HCT116 (cell line): Measurements from ENCODE around the gene ANKRD13D. TPM values are rescaled to one million over a fixed set of nuclear protein-coding genes. Genes with fewer than 3 reads are reported as not detected.

Experiments
- ATAC-seq: fragments of 200-7000 bp; cut with Tn5 transposase; 2 replicates; pipeline ENCODE4 v1.9.1; 2020; ENCODE audit warnings: mild to moderate bottlenecking, moderate library complexity
- BruUV-seq: library from RNA; stranded (reverse); fragments of 400-500 nt; replicated peaks from 2 replicates; lab custom pipeline; 2021; lab: Mats Ljungman, UMichigan
- CTCF ChIA-PET: fragments of 300-600 bp; sonication (Branson Sonifier 250); formaldehyde crosslinking; loops from one replicate; lab custom pipeline; 2021; ENCODE audit warnings: antibody characterized with exemption; lab: Charles Lee
- POLR2A ChIA-PET: fragments of 300-600, 350-600 bp; sonication (Branson Sonifier 250); formaldehyde crosslinking; loops from one replicate; lab custom pipeline; 2021; ENCODE audit warnings: antibody characterized with exemption; lab: Charles Lee
- RAD21 ChIA-PET, 2 experiments: fragments of 300-600 bp; sonication (Branson Sonifier 250); formaldehyde crosslinking; loops; one replicate each; lab custom pipeline; 2023; ENCODE audit warnings: low total read pairs in 2 of 2; ENCODE audit not compliant: uncharacterized antibody in 2 of 2, unreplicated experiment in 2 of 2, low non-redundant PET in 1 of 2; lab: Charles Lee
- DNase-seq: peaks from one replicate; pipeline ENCODE4 v3.0.0-alpha.2; 2010; ENCODE audit warnings: low read depth, low spot score
- H2AFZ ChIP-seq: fragments of 200-600 bp; shearing (Covaris generic), sonication (generic); 2 replicates; pipeline ENCODE4 v1.6.1; 2017; ENCODE audit warnings: low read depth, mixed run types, mixed read lengths, antibody characterized with exemption, low read length; ENCODE audit not compliant: poor library complexity, severe bottlenecking
- H3K27ac ChIP-seq: 2 replicates; pipeline ENCODE4 v1.5.1; 2012; ENCODE audit warnings: low read depth, low read length
- H3K27me3 ChIP-seq: fragments of 200-600 bp; sonication (generic); 2 replicates; pipeline ENCODE4 v1.6.1; 2016; ENCODE audit warnings: mixed run types, low read length, mixed read lengths; ENCODE audit not compliant: insufficient read depth
- H3K36me3 ChIP-seq, 2 experiments: fragments of 200-500 bp in 1 of 2; fragments of 200-600 bp in 1 of 2; sonication (Bioruptor generic) in 1 of 2; sonication (generic) in 1 of 2; 2 replicates each; pipeline versions ENCODE4 v1.5.1 to v1.6.1; 2014 to 2016; ENCODE audit warnings: low read length in 2 of 2, inconsistent platforms in 1 of 2, mixed read lengths in 1 of 2, mixed run types in 1 of 2; ENCODE audit not compliant: insufficient read depth in 2 of 2, control insufficient read depth in 1 of 2
- H3K4me1 ChIP-seq, 2 experiments: fragments of 200-600 bp in 1 of 2; sonication (generic) in 1 of 2; 2 replicates each; pipeline versions ENCODE4 v1.5.1 to v1.6.1; 2012 to 2017; ENCODE audit warnings: low read length in 2 of 2, inconsistent platforms in 1 of 2, mild to moderate bottlenecking in 1 of 2, mixed read lengths in 1 of 2, mixed run types in 1 of 2, moderate library complexity in 1 of 2; ENCODE audit not compliant: insufficient read depth in 2 of 2, control insufficient read depth in 1 of 2
- H3K4me2 ChIP-seq: fragments of 200-600 bp; sonication (generic); 2 replicates; pipeline ENCODE4 v1.6.1; 2017; ENCODE audit warnings: mixed run types, low read length, mixed read lengths
- H3K4me3 ChIP-seq, 2 experiments: fragments of 200-600 bp in 1 of 2; sonication (generic) in 1 of 2; replicated peaks in 1 of 2; 2 replicates each; pipeline ENCODE4 v1.5.1; 2011 to 2016; ENCODE audit warnings: low read length in 2 of 2, control low read depth in 1 of 2, low read depth in 1 of 2, mild to moderate bottlenecking in 1 of 2, mixed read lengths in 1 of 2, mixed run types in 1 of 2
- H3K79me2 ChIP-seq: fragments of 200-600 bp; sonication (generic); 2 replicates; pipeline ENCODE4 v1.6.1; 2017; ENCODE audit warnings: mild to moderate bottlenecking, mixed run types, low read length, moderate library complexity, mixed read lengths; ENCODE audit not compliant: insufficient read depth
- H3K9ac ChIP-seq: fragments of 200-600 bp; sonication (generic); 2 replicates; pipeline ENCODE4 v1.6.1; 2016; ENCODE audit warnings: low read length, mixed read lengths
- H3K9me2 ChIP-seq: fragments of 200-600 bp; sonication (generic), shearing (Covaris generic); 2 replicates; pipeline ENCODE4 v1.6.1; 2017; ENCODE audit warnings: mixed run types, mild to moderate bottlenecking, moderate library complexity; ENCODE audit not compliant: insufficient read depth
- H3K9me3 ChIP-seq, 2 experiments: fragments of 200-500 bp in 1 of 2; fragments of 200-600 bp in 1 of 2; sonication (Bioruptor generic) in 1 of 2; sonication (generic) in 1 of 2; 2 replicates each; pipeline ENCODE4 v1.6.1; 2014 to 2017; ENCODE audit warnings: low read length in 2 of 2, mixed read lengths in 2 of 2, inconsistent platforms in 1 of 2, low read depth in 1 of 2, mild to moderate bottlenecking in 1 of 2, mixed run types in 1 of 2, moderate library complexity in 1 of 2; ENCODE audit not compliant: control insufficient read depth in 1 of 2, insufficient read depth in 1 of 2
- H4K20me1 ChIP-seq: fragments of 200-600 bp; sonication (generic), shearing (Covaris generic); 2 replicates; pipeline ENCODE4 v1.6.1; 2017; ENCODE audit warnings: mixed run types, mild to moderate bottlenecking, moderate library complexity; ENCODE audit not compliant: insufficient read depth
- CTCF ChIP-seq, 3 experiments: fragments of 200-600 bp in 1 of 3; sonication (generic) in 1 of 3; IDR thresholded peaks in 2 of 3; conservative IDR thresholded peaks in 1 of 3; 2 replicates each; pipeline ENCODE4 v1.5.1; 2012 to 2017; ENCODE audit warnings: low read depth in 2 of 3, low read length in 2 of 3, antibody characterized with exemption in 1 of 3, borderline replicate concordance in 1 of 3, control low read depth in 1 of 3, mild to moderate bottlenecking in 1 of 3, mixed read lengths in 1 of 3, mixed run types in 1 of 3, moderate library complexity in 1 of 3; ENCODE audit not compliant: insufficient read depth in 1 of 3
- ELF1 ChIP-seq: IDR thresholded peaks from 2 replicates; pipeline ENCODE4 v1.6.1; 2012; ENCODE audit warnings: low read depth, borderline replicate concordance
- FOSL1 ChIP-seq: IDR thresholded peaks from 2 replicates; pipeline ENCODE4 v1.6.1; 2012; ENCODE audit warnings: low read depth
- MAX ChIP-seq: IDR thresholded peaks from 2 replicates; pipeline ENCODE4 v1.6.1; 2012
- POLR2A ChIP-seq: IDR thresholded peaks from 2 replicates; pipeline ENCODE4 v1.7.0; 2011; ENCODE audit warnings: borderline replicate concordance; ENCODE audit not compliant: insufficient read depth, insufficient read length; ENCODE audit errors: extremely low read depth
- POLR2AphosphoS5 ChIP-seq: IDR thresholded peaks from 2 replicates; pipeline ENCODE4 v1.6.1; 2011; ENCODE audit warnings: mild to moderate bottlenecking, low read depth, low read length, moderate library complexity
- SP1 ChIP-seq: IDR thresholded peaks from 2 replicates; pipeline ENCODE4 v1.6.1; 2012; ENCODE audit warnings: low read depth
- SRF ChIP-seq: IDR thresholded peaks from 2 replicates; pipeline ENCODE4 v1.6.1; 2012; ENCODE audit warnings: low read depth
- TCF7L2 ChIP-seq: IDR thresholded peaks from 2 replicates; pipeline ENCODE4 v1.7.0; 2011; ENCODE audit warnings: borderline replicate concordance, inconsistent platforms; ENCODE audit not compliant: insufficient read depth, insufficient read length; ENCODE audit errors: extremely low read depth
- YY1 ChIP-seq: IDR thresholded peaks from 2 replicates; pipeline ENCODE4 v1.6.1; 2011; ENCODE audit warnings: low read length, low read depth, moderate library complexity, mild to moderate bottlenecking; ENCODE audit not compliant: insufficient replicate concordance; ENCODE audit errors: extremely low read depth
- ZFX ChIP-seq: fragments of 450-650 bp; IDR thresholded peaks from 2 replicates; pipeline ENCODE4 v1.6.1; 2017
- intact Hi-C: fragments of 100-400 bp; cut with micrococcal nuclease; formaldehyde crosslinking; loops from 2 replicates; pipeline ENCODE4 v1.10.0; 2022
- total RNA-seq: library from RNA; stranded (reverse); gene quantifications from one replicate; pipeline ENCODE4 v1.2.1, GENCODE V29; 2021; ENCODE audit not compliant: unreplicated experiment

ANKRD13D gene
- total RNA-seq, 1 experiment from 2014 or later = 61.1 TPM

GRCh38 chr11:67278135-67278938 is 10.8 kb upstream of the ANKRD13D start:
- no peak for DNase-seq
- peaks cover 4 to 19% of the 10 kb centered on the region in 2 experiments for H3K4me1 ChIP-seq
- H3K27me3 ChIP-seq = no peaks in the 10 kb centered on the region
- intact Hi-C loops = no loop called here
- ATAC-seq = no peak
- H3K79me2 ChIP-seq = peaks cover 51% of the 10 kb centered on the region
- no peak overlapping the region for H3K9ac ChIP-seq
- CTCF ChIA-PET = interaction anchor here (1.2 kb wide), 1 partner anchor 12 kb away, joined by 5 read pairs; the partner anchor contains the start of gene GRK2
- BruUV-seq = no TSS peak
- no peaks in the 10 kb centered on the region for H4K20me1 ChIP-seq
- TF ChIP-seq YY1 = no peak
- TF ChIP-seq MAX = no peak
- no peak for TF ChIP-seq POLR2A
- no peak for TF ChIP-seq SRF
- TF ChIP-seq ELF1 = no peak
- H3K27ac ChIP-seq = peak overlapping the region; percentile 57; the same call in 1 of the 2 replicates
- H3K9me3 ChIP-seq = no peaks in the 10 kb centered on the region
- H3K4me3 ChIP-seq = no peak overlapping the region
- RAD21 ChIA-PET = no interaction called here
- H2AFZ ChIP-seq = no peak overlapping the region
- H3K9me2 ChIP-seq = no peaks in the 10 kb centered on the region
- peaks cover 16 to 36% of the 10 kb centered on the region in 2 experiments for H3K36me3 ChIP-seq
- H3K4me2 ChIP-seq = no peak overlapping the region
- POLR2A ChIA-PET = no interaction called here

GRCh38 chr11:67278939-67279588 is 10.0 kb upstream of the ANKRD13D start:
- Histone ChIP-seq H4K20me1 (no peaks in the 10 kb centered on the region), H3K4me1 (peaks cover 4 to 19% of the 10 kb centered on the region in 2 experiments), H3K9me3 (no peaks in the 10 kb centered on the region), H3K9ac (no peak overlapping the region), H3K27ac (no peak overlapping the region), H3K4me3 (no peak overlapping the region), H3K36me3 (peaks cover 21 to 41% of the 10 kb centered on the region in 2 experiments), H3K79me2 (peaks cover 44% of the 10 kb centered on the region), H3K27me3 (no peaks in the 10 kb centered on the region), H3K4me2 (no peak overlapping the region), H2AFZ (no peak overlapping the region), H3K9me2 (no peaks in the 10 kb centered on the region)
- CTCF ChIA-PET = no interaction called here
- ATAC-seq (no peak), DNase-seq (no peak)
- BruUV-seq = no TSS peak
- intact Hi-C loops = no loop called here
- RAD21 ChIA-PET = no interaction called here
- no peak for TF ChIP-seq CTCF (IDR thresholded peaks at IDR 0.05 in 2 of 3, conservative IDR thresholded peaks at IDR 0.05 in 1 of 3; ENCODE audit: borderline replicate concordance in 1 of 3, insufficient read depth in 1 of 3, low read depth in 2 of 3, low read length in 2 of 3)
- no peak for TF ChIP-seq TCF7L2
- TF ChIP-seq ZFX = no peak
- no peak for TF ChIP-seq FOSL1
- TF ChIP-seq SP1 = no peak
- TF ChIP-seq MAX = no peak
- TF ChIP-seq POLR2AphosphoS5 = no peak
- POLR2A ChIA-PET = no interaction called here
